GM12878 (cell line): Measurements from ENCODE around the gene PSORS1C1.

Experiments used
- RCOR1 ChIP-seq: conservative IDR thresholded peaks from 2 replicates; pipeline ENCODE4 v1.6.1; 2012; ENCODE audit warnings: low read depth, low read length, improper control_type of control experiment
- STAT1 ChIP-seq: fragments of 450-650 bp; conservative IDR thresholded peaks from 2 replicates; pipeline ENCODE4 v1.6.1; 2014; ENCODE audit warnings: antibody characterized with exemption, mild to moderate bottlenecking
- USF2 ChIP-seq: IDR thresholded peaks from 2 replicates; pipeline ENCODE4 v1.6.1; 2011; ENCODE audit warnings: low read depth, low read length, improper control_type of control experiment, borderline replicate concordance
- ZNF384 ChIP-seq: IDR thresholded peaks from 2 replicates; pipeline ENCODE4 v1.6.1; 2012; ENCODE audit warnings: low read depth, mild to moderate bottlenecking, low read length, improper control_type of control experiment, borderline replicate concordance
- TF ChIP-seq, protein P1 (sequence below): IDR thresholded peaks from 2 replicates; pipeline ENCODE4 v1.6.1; 2012; ENCODE audit warnings: mild to moderate bottlenecking, low read depth, low read length
- TF ChIP-seq, protein P2 (sequence below), 3 experiments: IDR thresholded peaks in 2 of 3; conservative IDR thresholded peaks in 1 of 3; 2 replicates each; pipeline ENCODE4 v1.5.1; 2011; ENCODE audit warnings: low read depth in 3 of 3, low read length in 3 of 3, mild to moderate bottlenecking in 3 of 3, control low read depth in 2 of 3, moderate library complexity in 2 of 3, inconsistent platforms in 1 of 3, mixed read lengths in 1 of 3; ENCODE audit not compliant: control insufficient read depth in 2 of 3, insufficient read depth in 1 of 3; ENCODE audit errors: extremely low read depth in 1 of 3

DNA sequence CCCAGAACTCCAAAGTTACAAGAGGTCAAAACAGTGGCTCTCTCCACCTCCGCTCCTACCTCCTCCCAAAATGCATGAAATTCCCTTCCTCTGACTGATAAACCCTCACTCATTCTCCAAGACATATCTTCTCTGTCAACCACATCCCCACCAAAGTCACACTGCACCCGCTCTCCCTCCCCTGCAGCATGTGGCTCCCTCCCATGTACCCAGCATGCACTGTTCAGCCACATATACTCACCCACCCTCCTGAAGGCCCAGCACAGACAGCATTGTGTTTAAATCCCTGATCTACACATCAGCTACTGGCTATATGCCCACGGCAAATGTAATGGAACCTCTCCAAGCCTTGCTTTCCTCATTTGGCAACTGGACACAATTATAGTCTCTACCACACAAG is 61.4 kb downstream of the PSORS1C1 start:
- TF ChIP-seq, protein P1, sequence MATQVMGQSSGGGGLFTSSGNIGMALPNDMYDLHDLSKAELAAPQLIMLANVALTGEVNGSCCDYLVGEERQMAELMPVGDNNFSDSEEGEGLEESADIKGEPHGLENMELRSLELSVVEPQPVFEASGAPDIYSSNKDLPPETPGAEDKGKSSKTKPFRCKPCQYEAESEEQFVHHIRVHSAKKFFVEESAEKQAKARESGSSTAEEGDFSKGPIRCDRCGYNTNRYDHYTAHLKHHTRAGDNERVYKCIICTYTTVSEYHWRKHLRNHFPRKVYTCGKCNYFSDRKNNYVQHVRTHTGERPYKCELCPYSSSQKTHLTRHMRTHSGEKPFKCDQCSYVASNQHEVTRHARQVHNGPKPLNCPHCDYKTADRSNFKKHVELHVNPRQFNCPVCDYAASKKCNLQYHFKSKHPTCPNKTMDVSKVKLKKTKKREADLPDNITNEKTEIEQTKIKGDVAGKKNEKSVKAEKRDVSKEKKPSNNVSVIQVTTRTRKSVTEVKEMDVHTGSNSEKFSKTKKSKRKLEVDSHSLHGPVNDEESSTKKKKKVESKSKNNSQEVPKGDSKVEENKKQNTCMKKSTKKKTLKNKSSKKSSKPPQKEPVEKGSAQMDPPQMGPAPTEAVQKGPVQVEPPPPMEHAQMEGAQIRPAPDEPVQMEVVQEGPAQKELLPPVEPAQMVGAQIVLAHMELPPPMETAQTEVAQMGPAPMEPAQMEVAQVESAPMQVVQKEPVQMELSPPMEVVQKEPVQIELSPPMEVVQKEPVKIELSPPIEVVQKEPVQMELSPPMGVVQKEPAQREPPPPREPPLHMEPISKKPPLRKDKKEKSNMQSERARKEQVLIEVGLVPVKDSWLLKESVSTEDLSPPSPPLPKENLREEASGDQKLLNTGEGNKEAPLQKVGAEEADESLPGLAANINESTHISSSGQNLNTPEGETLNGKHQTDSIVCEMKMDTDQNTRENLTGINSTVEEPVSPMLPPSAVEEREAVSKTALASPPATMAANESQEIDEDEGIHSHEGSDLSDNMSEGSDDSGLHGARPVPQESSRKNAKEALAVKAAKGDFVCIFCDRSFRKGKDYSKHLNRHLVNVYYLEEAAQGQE, result no peak
- no peak for TF ChIP-seq USF2
- TF ChIP-seq RCOR1, result no peak
- TF ChIP-seq, protein P2, sequence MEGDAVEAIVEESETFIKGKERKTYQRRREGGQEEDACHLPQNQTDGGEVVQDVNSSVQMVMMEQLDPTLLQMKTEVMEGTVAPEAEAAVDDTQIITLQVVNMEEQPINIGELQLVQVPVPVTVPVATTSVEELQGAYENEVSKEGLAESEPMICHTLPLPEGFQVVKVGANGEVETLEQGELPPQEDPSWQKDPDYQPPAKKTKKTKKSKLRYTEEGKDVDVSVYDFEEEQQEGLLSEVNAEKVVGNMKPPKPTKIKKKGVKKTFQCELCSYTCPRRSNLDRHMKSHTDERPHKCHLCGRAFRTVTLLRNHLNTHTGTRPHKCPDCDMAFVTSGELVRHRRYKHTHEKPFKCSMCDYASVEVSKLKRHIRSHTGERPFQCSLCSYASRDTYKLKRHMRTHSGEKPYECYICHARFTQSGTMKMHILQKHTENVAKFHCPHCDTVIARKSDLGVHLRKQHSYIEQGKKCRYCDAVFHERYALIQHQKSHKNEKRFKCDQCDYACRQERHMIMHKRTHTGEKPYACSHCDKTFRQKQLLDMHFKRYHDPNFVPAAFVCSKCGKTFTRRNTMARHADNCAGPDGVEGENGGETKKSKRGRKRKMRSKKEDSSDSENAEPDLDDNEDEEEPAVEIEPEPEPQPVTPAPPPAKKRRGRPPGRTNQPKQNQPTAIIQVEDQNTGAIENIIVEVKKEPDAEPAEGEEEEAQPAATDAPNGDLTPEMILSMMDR (IDR thresholded peaks at IDR 0.05 in 2 of 3, conservative IDR thresholded peaks at IDR 0.05 in 1 of 3; ENCODE audit: control insufficient read depth in 2 of 3, extremely low read depth in 1 of 3, insufficient read depth in 1 of 3, low read depth in 3 of 3, low read length in 3 of 3), result no peak
- no peak for TF ChIP-seq STAT1
- no peak for TF ChIP-seq ZNF384
